NOMO-1 treated with DMSO at 0.1 percent for 48 hours (cell line): ENCODE results near the gene HK2.
A peak's percentile ranks its signal among the peaks of the same experiment; 100 is the strongest.
"Not testable (repeated sequence)": the region's sequence is repeated elsewhere in the genome, so short reads cannot be mapped to it uniquely, and the experiment has no call there.

Source experiments
- DNase-seq: peaks from one replicate; lab custom pipeline; 2025; ENCODE audit not compliant: unreplicated experiment; lab: John Stamatoyannopoulos, UW

Gene HK2

GRCh38 chr2:74834792-74835755 lies 1.1 kb downstream of the HK2 start:
- peak; percentile 54 for DNase-seq

GRCh38 chr2:74835831-74836674 lies 2.1 kb downstream of the HK2 start:
- peak; percentile 77 for DNase-seq

- no peak for DNase-seq
Measured at GRCh38 chr2:74836675-74837401, 2.9 kb downstream of the HK2 start.

GRCh38 chr2:74841641-74842040 lies 7.7 kb downstream of the HK2 start:
- DNase-seq: no peak

- DNase-seq: no peak
Measured at GRCh38 chr2:74843433-74843832, 9.5 kb downstream of the HK2 start.

- DNase-seq: peak; percentile 28
Measured at GRCh38 chr2:74843899-74844298, 10.0 kb downstream of the HK2 start.

GRCh38 chr2:74844752-74845151 lies 10.8 kb downstream of the HK2 start:
- no peak for DNase-seq

GRCh38 chr2:74845217-74845751 lies 11.4 kb downstream of the HK2 start:
- DNase-seq: peak; percentile 58

GRCh38 chr2:74845991-74846390 lies 12.1 kb downstream of the HK2 start:
- DNase-seq: no peak

- DNase-seq: no peak
Measured at GRCh38 chr2:74846481-74846880, 12.6 kb downstream of the HK2 start.

- no peak for DNase-seq
Measured at GRCh38 chr2:74847070-74847858, 13.3 kb downstream of the HK2 start.

- peak; percentile 95 for DNase-seq
Measured at GRCh38 chr2:74849228-74849892, 15.4 kb downstream of the HK2 start.

GRCh38 chr2:74850496-74851190 lies 16.7 kb downstream of the HK2 start:
- DNase-seq: no peak

- no peak for DNase-seq
Measured at GRCh38 chr2:74851191-74851566, 17.3 kb downstream of the HK2 start.

GRCh38 chr2:74853360-74853759 lies 19.4 kb downstream of the HK2 start:
- not testable (repeated sequence) for DNase-seq

GRCh38 chr2:74854401-74854800 lies 20.5 kb downstream of the HK2 start:
- DNase-seq: no peak

- not testable (repeated sequence) for DNase-seq
Measured at GRCh38 chr2:74855114-74855707, 21.3 kb downstream of the HK2 start.

- no peak for DNase-seq
Measured at GRCh38 chr2:74856004-74856578, 22.2 kb downstream of the HK2 start.
